A204.1 (cell line): ENCODE data around the gene VPS26C.
"Not testable (repeated sequence)": the region's sequence is repeated elsewhere in the genome, so short reads cannot be mapped to it uniquely, and the experiment has no call there.

Source experiments
- FAIRE-seq: peaks from 2 replicates; lab custom pipeline; 2012; peaks lifted over from hg19 to GRCh38; lab: Jason Lieb, UNC

The VPS26C gene

DNA sequence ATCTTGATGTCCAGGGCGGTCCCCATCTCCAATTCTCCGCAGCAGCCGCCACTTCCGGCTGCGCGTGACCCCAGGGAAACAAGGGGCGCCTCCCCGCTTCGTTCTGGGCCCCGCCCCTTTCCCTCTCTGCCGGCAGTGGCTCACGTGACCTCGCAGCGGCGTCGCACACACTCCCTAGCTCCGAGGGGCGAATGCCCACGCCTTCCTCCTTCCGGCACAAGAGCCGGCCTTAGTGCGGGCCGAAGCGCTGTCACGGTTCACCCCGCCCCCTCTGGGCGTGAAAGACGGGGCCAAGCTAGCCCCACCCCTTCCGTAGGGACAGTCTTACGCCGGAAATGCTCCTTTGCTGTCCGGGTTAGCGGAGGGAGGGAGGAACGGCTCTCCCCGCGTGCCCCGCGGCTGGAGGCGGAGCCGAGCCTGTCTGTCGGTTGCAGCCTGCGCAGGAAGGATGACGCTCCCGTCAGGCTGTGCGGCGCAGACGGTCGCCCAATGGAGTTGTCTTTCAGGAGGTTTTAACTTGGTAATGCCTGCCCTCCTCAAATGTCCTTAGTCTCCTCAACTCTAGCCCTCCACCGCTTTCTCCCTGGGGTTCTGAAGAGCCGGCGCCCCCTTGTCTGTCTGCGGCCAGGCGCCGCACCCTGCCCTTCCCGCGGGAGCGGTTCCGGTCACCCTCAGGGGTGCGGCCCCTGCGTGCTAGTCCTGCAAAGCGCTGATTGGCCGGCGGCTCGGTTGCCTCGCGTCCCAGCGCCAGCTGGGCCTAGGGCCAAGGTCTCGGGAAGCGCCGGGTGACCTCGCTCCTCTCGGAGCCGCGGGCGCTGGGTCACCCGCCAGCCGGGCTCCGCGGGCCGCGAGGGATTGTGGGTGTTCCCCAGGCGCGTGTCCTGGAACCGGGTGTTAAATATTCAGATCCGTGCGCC lies at the start of gene VPS26C:
TSS of gene VPS26C (minus strand) at position 66 of the 917 bp plus-strand sequence. CDS start at position 26, 40 bp downstream.
- FAIRE-seq: peak; percentile 98

DNA sequence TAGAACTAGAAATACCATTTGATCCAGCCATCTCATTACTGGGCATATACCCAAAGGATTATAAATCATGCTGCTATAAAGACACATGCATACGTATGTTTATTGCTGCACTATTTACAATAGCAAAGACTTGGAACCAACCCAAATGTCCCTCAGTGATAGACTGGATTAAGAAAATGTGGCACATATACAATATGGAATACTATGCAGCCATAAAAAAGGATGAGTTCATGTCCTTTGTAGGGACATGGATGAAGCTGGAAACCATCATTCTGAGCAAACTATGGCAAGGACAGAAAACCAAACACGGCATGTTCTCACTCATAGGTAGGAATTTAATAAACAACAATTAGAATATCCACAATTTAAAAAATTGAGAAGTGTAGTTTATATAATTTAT lies 48.9 kb upstream of the VPS26C start:
- not testable (repeated sequence) for FAIRE-seq

- FAIRE-seq: no peak
These were observed 33.1 kb upstream of the VPS26C start for GRCh38 chr21:37300114-37300751.

DNA sequence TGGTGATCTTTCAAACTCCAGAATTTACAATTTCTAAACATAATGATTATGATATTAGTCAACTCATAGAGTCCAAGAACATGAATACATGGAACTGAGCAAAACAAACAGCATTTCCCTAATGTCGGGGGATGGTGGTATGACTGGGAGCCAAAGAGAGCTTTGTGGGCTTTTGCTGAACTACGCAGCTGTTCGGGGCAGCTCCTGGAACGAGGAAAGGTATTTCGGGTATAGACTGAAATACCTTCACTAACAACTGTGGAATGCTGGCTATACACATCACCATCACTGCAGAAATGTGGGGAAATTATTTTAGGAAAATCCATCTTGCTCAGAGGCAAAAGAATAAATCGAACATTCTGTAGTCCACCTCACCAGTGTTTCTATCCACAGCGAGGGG lies 30.2 kb upstream of the VPS26C start:
- no peak for FAIRE-seq

DNA sequence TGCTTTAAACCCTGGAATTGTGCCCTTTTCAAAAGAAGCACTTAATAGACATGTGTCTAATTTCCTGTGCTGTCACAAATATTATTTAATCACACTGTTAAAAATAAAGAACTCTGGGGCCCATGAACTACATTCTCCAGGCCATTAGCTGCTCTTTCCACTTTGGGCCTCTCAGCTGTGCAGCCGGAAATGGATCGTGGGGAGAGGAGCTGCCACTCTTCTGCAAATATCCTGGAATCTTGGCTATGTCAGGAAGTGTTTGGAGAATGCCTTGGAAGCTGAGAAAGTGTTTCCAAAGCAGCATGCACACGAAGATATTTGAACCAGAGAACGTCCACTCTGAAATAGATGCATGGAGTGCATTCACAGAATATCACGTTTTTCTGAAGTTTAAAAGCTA lies 27.5 kb upstream of the VPS26C start:
- no peak for FAIRE-seq

GRCh38 chr21:37292941-37293340 lies 25.8 kb upstream of the VPS26C start:
- no peak for FAIRE-seq

DNA sequence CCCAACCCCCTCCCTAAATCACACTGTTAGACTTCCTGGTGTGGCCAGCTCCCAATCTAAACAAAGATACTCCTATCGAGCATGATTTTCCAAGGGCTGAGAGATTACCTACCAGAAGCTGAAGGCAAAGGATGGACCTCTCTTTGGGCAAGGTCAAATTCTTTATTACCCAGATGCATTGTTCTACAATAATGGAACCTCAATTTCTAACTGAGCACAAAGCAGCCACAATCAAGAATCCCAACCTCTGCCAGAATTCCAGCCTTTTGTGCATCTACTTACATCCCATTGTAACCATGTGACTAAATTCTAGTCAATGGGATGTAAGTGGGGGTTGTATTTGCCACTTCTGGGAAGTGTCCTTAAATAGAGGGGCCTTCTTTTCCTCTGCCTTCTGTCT lies 24.9 kb upstream of the VPS26C start:
- no peak for FAIRE-seq

DNA sequence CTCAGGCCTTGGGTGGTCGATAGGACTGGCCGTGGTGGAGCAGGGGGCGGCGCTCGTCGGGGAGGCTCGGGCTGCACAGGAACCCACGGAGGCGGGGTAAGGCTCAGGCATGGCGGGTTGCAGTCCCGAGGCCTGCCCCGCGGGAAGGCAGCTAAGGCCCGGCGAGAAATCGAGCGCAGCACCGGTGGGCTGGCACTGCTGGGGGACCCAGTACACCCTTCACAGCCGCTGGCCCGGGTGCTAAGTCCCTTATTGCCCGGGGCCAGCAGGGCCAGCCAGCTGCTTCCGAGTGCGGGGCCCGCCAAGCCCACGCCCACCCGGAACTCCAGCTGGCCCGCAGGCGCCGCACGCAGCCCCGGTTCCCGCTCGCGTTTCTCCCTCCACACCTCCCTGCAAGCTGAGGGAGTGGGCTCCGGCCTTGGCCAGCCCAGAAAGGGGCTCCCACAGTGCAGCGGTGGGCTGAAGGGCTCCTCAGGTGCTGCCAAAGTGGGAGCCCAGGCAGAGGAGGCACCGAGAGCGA lies 16.1 kb upstream of the VPS26C start:
- FAIRE-seq: not testable (repeated sequence)

GRCh38 chr21:37282602-37283001 lies 15.5 kb upstream of the VPS26C start:
- FAIRE-seq: not testable (repeated sequence)

GRCh38 chr21:37281993-37282392 lies 14.9 kb upstream of the VPS26C start:
- no peak for FAIRE-seq

DNA sequence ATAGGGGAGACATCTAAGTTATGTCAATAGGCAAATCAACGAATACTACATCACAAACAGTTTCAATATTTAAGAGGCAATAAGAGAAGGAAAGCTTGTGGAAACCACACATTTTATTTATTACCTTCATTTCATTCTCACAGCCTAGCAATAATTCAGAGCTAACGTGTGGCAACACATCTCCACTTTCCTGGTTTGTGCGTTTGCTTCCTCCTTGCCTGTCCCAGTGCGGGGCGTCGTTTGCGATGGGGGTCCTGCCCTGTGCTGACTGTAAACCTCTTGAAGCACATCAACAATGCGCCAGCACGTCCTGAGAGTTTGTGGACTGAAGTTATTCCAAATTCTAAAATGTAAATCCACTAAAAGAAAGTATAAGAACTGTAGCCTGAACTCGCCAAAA lies 14.4 kb upstream of the VPS26C start:
- no peak for FAIRE-seq

GRCh38 chr21:37279271-37279670 lies 12.1 kb upstream of the VPS26C start:
- not testable (repeated sequence) for FAIRE-seq

- no peak for FAIRE-seq
These were observed 11.1 kb upstream of the VPS26C start for GRCh38 chr21:37278199-37278598.

DNA sequence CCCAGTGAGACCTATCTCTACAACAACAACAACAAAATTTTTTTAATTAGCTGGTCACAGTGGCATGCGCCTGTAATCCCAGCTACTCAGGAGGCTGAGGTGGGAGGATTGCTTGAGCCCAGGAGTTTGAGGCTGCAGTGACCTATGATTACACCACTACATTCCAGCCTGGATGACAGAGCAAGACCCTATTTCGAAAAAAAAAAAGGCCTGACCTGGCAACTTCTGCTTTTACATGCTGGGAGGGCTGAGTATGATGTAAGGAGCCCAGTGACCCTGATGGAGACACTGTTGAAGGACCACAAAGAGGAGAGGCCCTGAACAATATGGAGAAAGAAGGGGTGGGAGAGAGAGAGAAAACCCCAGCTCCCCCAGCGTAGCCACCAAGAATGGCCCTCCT lies 9.2 kb upstream of the VPS26C start:
- no peak for FAIRE-seq

- FAIRE-seq: peak; percentile 16
These were observed 7.0 kb upstream of the VPS26C start for GRCh38 chr21:37273911-37274690.

DNA sequence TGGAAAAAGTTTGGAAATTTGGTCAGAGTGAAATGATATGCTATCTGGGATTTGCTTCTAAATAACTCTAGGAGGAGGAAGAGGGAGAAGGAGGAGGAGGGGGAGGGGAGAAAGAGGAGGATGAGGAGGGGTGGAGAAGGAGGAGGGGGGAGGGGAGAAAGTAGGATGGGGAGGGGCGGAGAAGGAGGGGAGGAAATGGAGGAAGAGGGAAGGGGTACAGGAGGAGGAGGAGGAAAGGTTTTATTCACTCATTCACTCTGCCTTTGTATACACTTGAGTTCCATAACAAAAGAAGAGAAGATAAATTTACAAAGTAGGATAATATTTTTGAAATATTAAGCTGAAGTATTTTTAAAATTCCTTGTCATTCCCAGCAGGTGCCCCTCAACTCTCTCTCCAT lies 6.3 kb upstream of the VPS26C start:
- no peak for FAIRE-seq

DNA sequence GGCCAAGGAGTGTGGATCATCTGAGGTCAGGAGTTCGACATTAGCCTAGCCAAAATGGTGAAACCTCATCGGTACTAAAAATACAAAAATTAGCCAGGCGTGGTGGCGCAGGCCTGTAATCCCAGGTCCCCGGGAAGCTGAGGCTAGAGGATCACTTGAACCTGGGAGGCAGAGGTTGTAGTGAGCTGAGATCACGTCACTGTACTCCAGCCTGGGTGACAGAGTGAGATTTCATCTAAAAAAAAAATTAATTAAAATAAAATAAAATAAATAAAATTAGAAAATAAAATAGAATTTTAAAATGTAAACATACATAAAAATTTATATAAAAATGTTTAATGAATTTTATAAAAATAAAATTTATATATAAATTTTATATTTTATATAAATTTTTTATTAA lies 5.8 kb upstream of the VPS26C start:
- peak; percentile 98 for FAIRE-seq

- no peak for FAIRE-seq
These were observed 3.6 kb upstream of the VPS26C start for GRCh38 chr21:37270576-37271365.

GRCh38 chr21:37269481-37269880 lies 2.3 kb upstream of the VPS26C start:
- no peak for FAIRE-seq

DNA sequence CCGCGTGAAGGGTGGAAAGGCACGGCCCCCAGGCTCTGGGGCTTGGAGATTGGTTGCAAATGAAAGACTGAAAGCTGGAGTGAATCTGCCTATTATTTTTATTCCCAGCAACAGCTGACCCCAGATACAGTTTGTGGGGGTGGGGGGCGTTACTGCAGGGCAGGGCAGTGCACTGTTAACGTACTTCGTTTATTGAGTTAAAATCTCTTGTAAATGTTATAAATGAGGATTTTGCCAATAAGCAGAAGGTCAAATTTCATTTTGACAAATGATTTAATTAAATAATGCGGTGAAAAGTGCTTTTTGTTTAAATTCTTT lies 1.0 kb upstream of the VPS26C start:
- no peak for FAIRE-seq

- no peak for FAIRE-seq
These were observed 466 bp downstream of the VPS26C start for GRCh38 chr21:37266515-37267221.
